HL-60 (cell line): ENCODE data around the gene VPREB3.

Experiments used
- DNase-seq, 2 experiments: peaks; one replicate each; pipeline ENCODE4 v3.0.0-alpha.2; 2010 to 2020; ENCODE audit warnings: low read depth in 1 of 2, low spot score in 1 of 2
- H3K27ac ChIP-seq: fragments of 250-450 bp; sonication (Bioruptor Pico); replicated peaks from 2 replicates; pipeline ENCODE4 v1.5.1; 2020; ENCODE audit warnings: mild to moderate bottlenecking, moderate library complexity
- H3K27me3 ChIP-seq: fragments of 250-450 bp; sonication (Bioruptor Pico); 2 replicates; pipeline ENCODE4 v1.5.1; 2021; ENCODE audit warnings: mild to moderate bottlenecking, moderate library complexity; ENCODE audit not compliant: insufficient read depth, poor library complexity, severe bottlenecking
- H3K4me3 ChIP-seq: replicated peaks from 2 replicates; pipeline ENCODE4 v1.5.1; 2011; ENCODE audit warnings: mild to moderate bottlenecking, control low read depth, low read length; ENCODE audit not compliant: insufficient read depth
- GABPA ChIP-seq: IDR thresholded peaks from 2 replicates; pipeline ENCODE4 v1.6.1; 2012; ENCODE audit warnings: low read depth
- POLR2AphosphoS5 ChIP-seq: IDR thresholded peaks from 2 replicates; pipeline ENCODE4 v1.6.1; 2012; ENCODE audit warnings: low read depth
- SPI1 ChIP-seq: IDR thresholded peaks from 2 replicates; pipeline ENCODE4 v1.6.1; 2012; ENCODE audit warnings: low read depth, mild to moderate bottlenecking, borderline replicate concordance
- TF ChIP-seq, protein P1 (sequence below): IDR thresholded peaks from 2 replicates; pipeline ENCODE4 v1.6.1; 2012; ENCODE audit warnings: low read depth; ENCODE audit not compliant: insufficient replicate concordance
- TF ChIP-seq, protein P2 (sequence below): IDR thresholded peaks from one replicate; pipeline ENCODE4 v1.5.1; 2011; ENCODE audit warnings: low read length, control low read depth, inconsistent platforms; ENCODE audit not compliant: insufficient read depth

The VPREB3 gene

GRCh38 chr22:23787600-23787896, 33.3 kb upstream of the VPREB3 start:
- peak overlapping the region; percentile 73 for H3K4me3 ChIP-seq
- no peaks in the 10 kb centered on the region for H3K27me3 ChIP-seq
- DNase-seq = no peak
- TF ChIP-seq GABPA = no peak
- TF ChIP-seq POLR2AphosphoS5 = no peak
- TF ChIP-seq, protein P1, sequence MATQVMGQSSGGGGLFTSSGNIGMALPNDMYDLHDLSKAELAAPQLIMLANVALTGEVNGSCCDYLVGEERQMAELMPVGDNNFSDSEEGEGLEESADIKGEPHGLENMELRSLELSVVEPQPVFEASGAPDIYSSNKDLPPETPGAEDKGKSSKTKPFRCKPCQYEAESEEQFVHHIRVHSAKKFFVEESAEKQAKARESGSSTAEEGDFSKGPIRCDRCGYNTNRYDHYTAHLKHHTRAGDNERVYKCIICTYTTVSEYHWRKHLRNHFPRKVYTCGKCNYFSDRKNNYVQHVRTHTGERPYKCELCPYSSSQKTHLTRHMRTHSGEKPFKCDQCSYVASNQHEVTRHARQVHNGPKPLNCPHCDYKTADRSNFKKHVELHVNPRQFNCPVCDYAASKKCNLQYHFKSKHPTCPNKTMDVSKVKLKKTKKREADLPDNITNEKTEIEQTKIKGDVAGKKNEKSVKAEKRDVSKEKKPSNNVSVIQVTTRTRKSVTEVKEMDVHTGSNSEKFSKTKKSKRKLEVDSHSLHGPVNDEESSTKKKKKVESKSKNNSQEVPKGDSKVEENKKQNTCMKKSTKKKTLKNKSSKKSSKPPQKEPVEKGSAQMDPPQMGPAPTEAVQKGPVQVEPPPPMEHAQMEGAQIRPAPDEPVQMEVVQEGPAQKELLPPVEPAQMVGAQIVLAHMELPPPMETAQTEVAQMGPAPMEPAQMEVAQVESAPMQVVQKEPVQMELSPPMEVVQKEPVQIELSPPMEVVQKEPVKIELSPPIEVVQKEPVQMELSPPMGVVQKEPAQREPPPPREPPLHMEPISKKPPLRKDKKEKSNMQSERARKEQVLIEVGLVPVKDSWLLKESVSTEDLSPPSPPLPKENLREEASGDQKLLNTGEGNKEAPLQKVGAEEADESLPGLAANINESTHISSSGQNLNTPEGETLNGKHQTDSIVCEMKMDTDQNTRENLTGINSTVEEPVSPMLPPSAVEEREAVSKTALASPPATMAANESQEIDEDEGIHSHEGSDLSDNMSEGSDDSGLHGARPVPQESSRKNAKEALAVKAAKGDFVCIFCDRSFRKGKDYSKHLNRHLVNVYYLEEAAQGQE = no peak
- TF ChIP-seq SPI1 = no peak
- TF ChIP-seq, protein P2, sequence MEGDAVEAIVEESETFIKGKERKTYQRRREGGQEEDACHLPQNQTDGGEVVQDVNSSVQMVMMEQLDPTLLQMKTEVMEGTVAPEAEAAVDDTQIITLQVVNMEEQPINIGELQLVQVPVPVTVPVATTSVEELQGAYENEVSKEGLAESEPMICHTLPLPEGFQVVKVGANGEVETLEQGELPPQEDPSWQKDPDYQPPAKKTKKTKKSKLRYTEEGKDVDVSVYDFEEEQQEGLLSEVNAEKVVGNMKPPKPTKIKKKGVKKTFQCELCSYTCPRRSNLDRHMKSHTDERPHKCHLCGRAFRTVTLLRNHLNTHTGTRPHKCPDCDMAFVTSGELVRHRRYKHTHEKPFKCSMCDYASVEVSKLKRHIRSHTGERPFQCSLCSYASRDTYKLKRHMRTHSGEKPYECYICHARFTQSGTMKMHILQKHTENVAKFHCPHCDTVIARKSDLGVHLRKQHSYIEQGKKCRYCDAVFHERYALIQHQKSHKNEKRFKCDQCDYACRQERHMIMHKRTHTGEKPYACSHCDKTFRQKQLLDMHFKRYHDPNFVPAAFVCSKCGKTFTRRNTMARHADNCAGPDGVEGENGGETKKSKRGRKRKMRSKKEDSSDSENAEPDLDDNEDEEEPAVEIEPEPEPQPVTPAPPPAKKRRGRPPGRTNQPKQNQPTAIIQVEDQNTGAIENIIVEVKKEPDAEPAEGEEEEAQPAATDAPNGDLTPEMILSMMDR = no peak
- H3K27ac ChIP-seq = peak overlapping the region; percentile 97

DNA sequence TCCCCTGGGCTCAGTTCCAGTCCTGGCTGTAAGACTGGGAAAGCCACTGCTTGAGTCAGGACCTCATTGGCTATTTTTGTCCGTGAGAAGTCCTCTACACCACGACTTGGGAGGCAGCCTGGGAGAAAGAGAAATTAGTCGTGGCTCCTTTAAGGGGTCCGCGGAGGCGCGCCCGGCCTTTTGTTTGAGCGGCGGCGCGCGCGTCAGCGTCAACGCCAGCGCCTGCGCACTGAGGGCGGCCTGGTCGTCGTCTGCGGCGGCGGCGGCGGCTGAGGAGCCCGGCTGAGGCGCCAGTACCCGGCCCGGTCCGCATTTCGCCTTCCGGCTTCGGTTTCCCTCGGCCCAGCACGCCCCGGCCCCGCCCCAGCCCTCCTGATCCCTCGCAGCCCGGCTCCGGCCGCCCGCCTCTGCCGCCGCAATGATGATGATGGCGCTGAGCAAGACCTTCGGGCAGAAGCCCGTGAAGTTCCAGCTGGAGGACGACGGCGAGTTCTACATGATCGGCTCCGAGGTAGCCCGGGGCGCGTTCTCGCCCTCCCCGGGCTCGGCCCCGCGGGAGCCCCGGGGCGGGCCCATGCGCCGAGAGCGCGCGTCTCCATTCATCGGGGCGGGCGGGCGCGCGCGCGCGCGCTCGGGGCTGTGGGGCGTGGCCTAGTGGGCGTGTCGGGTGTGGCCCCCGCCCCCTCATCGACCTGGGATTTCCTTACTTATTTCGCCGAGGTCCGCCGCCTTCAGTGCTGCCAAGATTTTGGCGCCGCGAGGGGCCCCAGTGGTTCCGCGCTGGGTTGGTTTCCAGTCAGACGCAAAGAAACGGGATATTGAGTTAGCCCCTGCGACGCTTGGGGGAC, 32.8 kb upstream of the VPREB3 start, which contains the start of gene SMARCB1:
TSS of gene SMARCB1 (plus strand) at position 215 of the 848 bp plus-strand sequence. CDS start at position 419, 204 bp downstream.
- H3K4me3 ChIP-seq = peak within 1 kb of the TSS; percentile 73
- TF ChIP-seq POLR2AphosphoS5 (peak; percentile 67; the same call in 1 of the 2 replicates), GABPA (no peak), SPI1 (no peak)
- TF ChIP-seq, protein P2 = no peak
- TF ChIP-seq, protein P1 = no peak
- peak; percentile 70 to 84 for DNase-seq
- H3K27ac ChIP-seq = peak within 1 kb of the TSS; percentile 97
- no peaks in the 10 kb centered on the region for H3K27me3 ChIP-seq

- Histone ChIP-seq H3K27ac (peak overlapping the region; percentile 97), H3K27me3 (no peaks in the 10 kb centered on the region), H3K4me3 (peak overlapping the region; percentile 28)
- no peak for DNase-seq
- TF ChIP-seq SPI1 (no peak), POLR2AphosphoS5 (no peak), GABPA (no peak)
- TF ChIP-seq, protein P1 = no peak
- TF ChIP-seq, protein P2 = no peak
These were observed 32.1 kb upstream of the VPREB3 start for GRCh38 chr22:23786261-23786710.
